NCI-H345 treated with DMSO at 0.1 percent for 48 hours (cell line): ENCODE results near the gene ZSCAN22.
"Not testable (repeated sequence)": the region's sequence is repeated elsewhere in the genome, so short reads cannot be mapped to it uniquely, and the experiment has no call there.

ENCODE experiments used
- DNase-seq: peaks from one replicate; lab custom pipeline; 2025; ENCODE audit not compliant: unreplicated experiment; lab: John Stamatoyannopoulos, UW

ZSCAN22 gene

DNA sequence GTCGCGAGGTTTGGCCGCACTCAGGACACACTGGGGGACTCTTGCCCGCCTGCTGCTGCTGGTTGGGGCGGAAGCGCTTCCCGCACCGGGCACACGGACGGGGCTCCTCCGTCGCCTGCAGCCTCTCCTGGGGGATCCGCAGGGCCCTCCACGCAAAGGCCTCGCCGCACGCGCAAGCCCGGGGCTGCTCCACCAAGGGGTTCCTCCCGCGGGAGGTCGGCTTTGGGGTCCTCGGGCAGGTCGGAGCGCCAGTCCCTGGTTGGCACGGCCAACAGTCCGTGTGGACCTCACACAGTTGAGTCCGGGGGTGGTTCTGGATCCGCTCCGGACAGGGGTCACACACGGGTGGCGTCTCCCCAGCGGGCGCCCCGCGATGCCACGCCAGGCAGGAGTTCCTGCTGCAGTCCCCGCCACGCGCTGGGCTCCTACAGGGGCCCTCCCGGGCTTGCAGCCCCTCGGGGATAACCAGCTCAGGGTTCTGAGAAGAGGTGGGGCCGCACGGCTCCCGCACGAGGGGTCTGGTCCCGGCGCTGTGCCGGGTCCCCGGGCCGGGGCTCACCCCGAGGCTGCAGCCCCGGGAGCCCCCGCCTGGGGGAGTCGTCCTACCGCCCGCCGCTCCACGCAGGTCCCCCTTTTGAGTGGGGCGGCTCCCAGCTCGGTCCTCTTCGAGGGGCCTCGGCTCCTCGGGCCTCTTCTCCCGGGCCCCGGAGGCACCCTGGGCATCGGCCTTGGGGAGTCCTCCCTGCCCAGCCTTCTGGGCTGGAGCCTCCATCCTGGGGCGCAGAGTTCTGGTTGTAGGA, 42.0 kb downstream of the ZSCAN22 start:
- no peak for DNase-seq

DNA sequence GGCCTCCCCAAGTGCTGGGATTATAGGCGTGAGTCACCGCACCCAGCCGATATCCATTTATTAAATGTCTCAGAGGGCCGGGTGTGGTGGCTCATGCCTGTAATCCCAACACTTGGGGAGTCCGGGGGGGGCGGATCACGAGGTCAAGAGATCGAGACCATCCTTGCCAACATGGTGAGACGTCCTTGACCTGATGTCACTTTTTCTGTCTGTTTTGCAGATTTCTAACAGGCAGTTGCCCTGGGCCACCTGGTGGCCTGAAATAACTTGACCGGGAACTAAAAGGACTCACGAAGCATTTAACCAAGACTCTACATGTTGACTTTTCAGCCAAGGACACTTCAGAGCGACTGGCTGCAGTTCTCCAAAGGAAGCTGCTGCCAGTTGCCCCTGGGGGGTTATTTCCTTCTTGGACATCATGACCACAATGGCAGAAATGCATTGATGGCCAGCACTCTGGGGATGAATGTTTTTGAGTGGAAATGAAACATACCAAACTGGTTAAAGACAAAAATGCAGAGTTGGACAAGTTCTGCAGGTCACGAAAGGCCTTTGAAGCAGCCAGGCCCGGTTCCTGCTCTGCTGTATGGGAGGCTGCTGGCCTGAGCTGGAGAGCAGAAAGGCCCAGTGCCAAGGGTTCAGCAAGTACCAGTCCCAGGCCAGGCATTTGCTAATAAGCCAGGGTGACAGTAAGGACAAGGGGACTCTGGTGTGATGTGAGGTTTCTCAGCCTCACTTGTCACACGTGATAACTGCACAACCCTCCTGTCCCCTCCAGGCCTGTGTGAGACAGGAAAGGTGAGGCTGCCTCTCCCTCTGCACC, 45.7 kb downstream of the ZSCAN22 start:
- no peak for DNase-seq

DNA sequence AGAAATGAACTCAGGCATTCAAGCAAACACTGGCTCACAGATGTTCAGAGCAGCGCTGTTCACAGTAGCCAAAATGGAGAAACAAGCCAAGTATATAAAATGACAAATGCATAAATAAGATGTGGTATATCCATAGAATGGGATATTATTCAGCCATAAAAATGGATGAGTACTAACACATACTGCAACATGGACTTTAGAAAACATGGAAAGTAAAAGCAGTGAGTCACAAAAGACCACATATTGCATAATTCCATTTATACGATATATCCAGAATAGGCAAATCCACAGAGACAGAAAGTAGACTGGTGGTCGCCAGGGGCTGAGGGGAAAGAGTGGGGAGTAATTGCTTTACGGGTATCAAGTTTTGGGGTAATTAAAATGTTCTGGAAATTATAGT, 47.4 kb downstream of the ZSCAN22 start:
- no peak for DNase-seq

DNA sequence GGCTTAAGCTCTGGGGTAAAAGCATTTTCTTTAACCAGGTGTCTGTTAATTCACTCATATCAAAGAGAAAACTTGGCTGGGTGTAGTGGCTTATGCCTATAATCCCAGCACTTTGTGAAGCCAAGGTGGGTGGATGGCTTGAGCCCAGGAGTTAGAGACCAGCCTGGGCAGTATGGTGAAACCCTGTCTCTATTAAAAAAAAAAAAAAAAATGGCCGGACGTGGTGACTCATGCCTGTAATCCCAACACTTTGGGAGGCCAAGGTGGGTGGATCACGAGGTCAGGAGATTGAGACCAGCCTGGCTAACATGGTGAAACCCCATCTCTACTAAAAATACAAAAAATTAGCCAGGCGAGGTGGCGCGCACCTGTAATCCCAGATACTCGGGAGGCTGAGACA, 49.9 kb downstream of the ZSCAN22 start:
- DNase-seq: not testable (repeated sequence)

DNA sequence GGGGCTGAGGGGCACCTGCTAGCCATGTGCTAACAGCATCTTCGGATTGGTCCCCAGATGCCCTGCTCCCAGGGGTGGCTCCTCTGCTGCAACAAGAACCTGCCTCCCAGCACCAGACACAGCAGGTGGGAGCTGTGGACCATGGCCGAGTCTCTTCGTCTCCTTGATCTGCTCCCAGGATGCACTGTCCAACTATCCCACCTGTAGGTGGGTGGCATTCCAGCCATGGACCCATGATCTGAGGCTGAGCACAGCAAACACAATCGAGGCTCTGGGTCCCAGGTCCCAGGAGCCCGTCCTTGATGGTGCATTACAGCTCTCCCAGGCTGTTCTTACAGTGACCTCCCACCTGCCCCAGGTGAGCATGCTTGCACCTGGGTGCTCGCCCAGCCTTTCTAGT, 52.5 kb downstream of the ZSCAN22 start:
- DNase-seq: no peak

DNA sequence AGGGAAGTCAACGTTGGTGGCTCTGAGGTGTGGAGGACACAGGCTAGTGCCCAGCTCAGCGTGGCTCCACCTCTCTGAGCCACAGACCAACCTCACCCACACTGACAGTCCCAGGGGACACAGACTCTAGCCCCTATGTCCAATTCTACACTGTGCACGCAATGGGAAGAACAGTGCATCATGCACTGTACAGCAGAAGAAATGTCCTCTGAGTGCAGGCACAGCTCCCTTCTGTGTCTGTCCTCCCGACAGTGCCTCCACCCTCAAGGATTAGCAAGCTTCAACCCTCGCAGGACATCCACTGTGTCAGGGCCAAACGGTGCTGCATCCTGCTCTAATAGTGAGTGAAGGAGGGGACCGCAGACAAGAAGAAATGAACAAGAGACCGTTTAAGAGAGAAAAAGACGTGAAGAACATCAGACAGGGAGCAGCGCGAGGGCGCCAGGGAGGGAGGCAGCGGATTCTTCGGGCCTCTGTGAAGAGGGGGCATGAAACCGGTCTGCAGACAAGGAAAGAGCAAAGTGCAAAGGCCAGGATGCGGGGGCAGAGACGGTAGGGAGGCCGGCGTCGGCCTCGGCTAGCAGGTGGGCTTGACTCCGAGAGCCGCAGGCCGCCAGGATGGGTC, 53.4 kb downstream of the ZSCAN22 start:
- DNase-seq: no peak

DNA sequence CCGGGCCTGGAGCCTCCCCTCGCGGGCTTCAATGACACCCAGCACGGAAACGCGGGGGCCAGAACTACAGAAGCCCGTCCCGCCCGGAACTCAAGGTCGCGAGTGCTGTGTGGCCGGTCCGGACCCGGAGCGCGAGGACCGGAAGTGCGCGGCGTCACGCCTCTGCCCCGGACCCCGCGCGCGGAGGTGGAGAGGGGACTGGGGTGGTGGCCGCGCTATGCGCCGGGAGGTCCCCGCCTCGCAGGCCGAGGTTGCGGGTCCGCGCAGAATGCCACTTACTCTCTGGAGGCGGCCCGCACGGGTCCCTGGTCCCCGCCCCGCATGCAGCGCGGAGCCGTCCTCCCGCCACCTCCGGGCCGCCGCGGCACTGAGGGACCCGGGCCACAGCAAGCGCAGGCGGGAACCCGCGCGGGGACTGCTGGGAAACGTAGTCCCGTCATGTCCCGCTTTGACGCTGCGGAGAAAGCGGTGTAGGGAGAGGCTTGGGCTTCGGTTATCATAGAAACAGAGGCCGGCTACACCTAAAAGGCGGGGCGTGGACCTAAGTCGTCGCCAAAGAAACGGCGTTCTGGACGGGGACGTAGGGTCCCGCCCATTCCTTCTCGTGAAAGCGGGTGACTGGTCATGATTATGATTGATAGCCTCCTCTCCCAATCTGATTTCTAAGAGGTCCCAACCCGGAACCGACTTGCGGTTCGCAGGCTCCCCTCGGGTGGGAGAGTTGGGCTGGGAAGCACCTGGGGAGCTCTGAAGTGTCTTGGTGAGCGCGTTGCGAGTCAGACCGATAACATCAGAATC, 54.1 kb downstream of the ZSCAN22 start, which contains the start of gene ZNF837:
Gene ZNF837 (minus strand): TSS at position 369 of the 798 bp plus-strand sequence. CDS start 11,698 bp downstream, outside the sequence.
- DNase-seq: peak; percentile 92

DNA sequence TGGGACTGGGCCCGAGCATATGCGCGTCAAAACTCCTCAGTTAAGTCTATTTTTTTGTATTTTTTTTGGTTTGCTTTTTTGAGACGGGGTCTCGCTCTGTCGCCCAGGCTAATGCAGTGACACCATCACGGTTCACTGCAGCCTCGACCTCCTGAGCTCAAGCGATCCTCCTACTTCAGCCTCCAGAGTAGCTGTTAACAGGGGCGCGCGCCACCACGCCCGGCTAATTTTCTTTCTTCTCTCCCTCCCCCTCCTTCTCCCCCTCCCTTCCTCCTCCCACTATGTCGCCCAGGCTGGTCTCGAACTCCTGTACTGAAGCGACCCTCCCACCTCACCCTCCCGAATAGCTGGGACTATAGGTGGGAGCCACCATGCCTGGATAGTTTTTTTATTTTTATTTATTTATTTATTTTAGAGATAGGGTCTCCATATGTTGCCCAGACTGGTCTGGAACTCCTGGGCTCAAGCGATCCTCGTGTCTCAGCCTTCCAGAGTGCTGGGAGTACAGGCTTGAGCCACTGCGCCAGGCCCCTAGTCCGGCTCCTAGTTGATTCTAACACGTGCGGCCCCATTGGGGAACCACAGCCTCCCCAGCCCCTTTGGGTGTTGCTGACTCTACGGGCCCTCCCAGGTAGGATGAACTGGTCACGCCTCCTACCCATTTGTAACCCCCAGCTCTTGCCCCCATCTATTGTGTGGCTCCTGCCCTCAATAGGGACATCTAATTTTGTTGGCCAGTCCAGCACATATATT, 54.8 kb downstream of the ZSCAN22 start:
- no peak for DNase-seq

DNA sequence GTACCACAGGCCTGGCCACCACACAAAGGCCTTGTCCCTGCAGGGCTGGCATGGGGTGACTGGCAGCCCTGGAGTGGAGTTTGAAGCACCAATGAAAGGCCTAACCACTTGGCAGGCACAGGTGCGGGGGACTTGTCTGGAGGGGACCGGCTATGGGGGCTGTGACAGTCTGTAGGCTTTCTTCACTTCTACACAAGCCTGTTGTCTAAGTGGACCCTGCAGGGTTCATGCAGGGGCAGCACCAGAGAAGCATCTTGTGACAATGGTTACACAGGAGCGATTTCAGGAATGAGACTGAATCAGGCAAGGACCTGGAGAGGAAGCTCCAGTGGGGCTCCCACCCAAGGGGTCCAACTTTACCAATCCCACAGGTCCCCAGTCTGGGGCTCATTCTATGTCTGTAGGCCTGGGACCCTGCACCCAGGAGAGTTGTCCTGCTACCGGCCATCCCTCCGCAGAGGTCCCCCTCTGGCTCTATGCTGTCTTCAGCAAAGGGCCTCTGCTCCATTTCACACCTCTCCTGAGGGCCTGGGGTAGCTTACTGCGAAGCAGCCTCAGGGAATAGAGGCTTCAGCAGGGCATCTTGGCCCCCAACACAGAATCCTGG, 56.3 kb downstream of the ZSCAN22 start:
- no peak for DNase-seq

DNA sequence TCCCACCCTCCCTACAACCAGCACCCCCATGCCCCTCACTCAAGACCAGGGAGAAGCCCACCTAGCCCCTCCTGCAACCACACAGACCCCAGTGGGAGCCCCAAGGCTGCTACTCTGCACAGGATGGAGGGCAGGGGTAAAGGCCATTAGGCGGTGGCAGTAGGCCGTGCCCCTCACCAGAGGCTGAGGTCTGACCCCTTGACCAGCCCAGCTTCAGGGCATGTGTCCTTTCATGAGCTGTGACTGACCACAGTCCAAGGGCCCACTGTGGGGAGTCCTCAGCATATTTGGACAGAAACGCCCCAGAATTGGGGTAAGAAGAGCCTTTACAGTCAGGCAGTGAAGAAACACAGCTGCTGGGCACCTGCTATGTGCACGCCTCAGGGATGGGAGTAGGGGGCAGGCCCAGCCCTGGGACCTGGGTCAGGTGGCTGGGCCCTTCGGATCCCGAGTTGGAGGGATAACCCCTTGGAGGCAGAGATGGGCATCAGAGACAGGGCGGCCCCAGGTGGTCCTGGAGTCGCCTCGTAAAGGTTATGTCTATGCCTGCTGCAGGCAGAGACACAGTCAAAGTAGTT, 58.6 kb downstream of the ZSCAN22 start:
- DNase-seq: no peak

DNA sequence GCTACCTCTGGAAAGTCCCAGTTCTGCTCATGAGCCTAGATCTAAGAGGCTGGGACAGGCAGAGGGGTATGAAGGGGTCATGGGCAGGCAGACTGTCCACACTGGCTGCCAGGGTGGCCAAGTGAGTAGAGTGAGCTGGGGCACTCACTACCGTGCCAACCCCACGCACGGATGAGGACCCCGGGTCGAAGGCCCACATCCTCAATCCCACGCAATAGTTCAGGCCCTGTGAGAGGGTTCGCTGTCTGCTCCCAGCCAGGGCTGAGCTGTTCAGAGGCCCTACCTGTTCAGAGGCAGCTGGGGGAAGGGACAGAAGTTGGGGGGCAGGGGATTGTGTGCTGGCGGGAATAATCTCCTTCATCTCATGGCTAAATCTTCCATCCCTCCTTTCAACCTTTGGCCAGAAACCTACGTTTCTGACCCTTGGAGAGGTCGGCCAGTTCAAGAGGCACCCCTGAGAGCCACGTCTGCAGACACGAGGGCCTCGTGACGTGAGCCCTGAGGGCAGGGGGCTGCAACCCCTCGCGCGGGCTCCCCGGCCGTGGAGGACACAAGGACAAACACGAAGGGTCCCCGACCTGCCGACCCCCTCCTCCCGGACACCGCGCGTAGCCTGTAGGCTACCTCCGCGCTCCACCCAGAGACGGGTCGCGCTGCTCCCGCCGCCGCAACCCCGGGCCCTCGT, 59.2 kb downstream of the ZSCAN22 start:
- DNase-seq: no peak

DNA sequence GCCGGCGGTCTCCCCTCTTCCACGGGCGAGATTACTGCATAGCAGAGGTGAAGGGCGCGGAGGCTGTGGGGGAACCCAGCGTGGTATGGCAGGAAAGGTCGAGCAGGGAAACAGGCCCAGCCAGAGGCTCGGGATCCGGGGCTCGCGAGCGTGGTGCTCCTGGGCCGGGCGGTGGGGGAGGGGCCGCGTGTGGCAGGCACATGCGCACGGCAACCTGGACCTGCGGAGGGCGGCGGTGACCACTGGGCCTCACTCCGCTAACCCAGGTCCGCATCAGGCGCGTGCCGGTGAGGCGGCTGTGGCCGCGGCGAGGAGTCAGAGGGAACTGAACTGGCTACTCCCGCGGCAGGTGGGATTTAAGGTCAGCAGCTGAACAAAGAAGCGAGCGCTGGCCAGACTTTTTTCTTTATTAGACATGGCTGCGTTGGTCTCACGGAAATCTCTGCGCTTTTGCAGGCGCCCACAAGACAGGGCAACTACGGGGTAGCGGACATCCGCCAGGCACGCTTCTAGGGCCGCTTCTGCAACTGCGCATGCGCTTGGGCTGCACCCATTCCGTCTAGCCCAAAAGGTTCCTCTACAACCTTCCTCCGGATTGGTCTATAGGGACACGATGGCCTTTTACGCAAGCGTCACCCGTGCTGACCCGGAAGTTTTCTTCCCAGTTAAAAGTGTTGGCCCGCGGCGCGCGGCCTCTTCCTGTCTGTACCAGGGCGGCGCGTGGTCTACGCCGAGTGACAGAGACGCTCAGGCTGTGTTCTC, 60.0 kb downstream of the ZSCAN22 start, which contains the start of gene RPS5:
Gene RPS5 (plus strand): TSS at position 694 of the 762 bp plus-strand sequence. CDS start 869 bp downstream, outside the sequence.
- DNase-seq: peak; percentile 83

DNA sequence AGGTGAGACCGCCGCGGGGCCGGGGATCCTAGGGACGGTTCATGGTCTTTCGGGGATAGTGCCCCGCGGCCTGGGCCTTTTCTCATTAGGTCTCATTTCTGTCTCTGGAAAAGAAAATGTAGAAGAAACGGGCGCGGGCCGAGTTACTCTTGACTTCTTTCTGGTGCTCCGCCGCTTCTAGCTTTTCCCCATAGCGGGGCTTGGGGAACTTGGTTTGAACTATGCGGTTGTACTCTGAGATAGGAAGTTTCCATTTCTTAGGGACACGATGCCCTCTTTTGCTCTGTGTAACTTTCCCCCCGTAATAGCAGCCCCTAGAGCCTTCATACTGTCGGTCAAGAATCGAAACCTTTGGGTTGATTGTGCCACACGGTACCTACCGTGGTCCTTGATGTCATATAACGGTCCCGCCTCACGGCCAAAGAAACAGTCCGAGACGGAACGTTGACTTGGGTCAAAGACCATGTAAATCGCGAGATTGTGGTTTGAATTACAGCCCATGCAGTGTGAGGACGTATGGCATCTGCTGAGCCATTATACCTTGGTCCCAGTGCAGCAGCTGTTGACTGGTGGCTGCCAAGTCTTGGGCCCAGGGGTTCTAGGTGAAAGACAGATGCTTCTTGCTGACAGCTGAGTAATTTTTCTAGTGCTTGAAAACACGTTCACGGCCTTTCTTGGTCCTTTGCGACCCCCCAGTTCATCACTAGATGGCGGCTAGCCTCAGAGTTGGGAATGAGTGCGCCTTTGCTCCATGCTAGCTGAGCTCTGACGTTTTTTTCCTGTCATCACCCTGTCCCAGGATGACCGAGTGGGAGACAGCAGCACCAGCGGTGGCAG, 60.8 kb downstream of the ZSCAN22 start:
- no peak for DNase-seq

DNA sequence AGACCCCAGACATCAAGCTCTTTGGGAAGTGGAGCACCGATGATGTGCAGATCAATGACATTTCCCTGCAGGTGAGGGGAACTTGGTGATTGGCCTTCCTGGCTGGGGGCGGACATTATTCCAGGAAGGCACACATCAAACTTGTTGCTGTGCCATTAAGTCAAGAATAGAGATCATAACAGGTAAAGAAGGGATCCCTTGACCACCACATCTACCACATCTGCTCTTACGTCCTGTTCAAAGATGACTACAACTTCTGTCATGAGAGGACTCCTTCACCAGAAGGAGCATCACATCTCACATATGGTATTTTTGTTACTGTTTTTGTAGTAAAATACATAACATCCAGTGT, 61.4 kb downstream of the ZSCAN22 start:
- no peak for DNase-seq
